SH-SY5Y (cell line): ENCODE measurements around the gene IRF2.

Source experiments
- GATA2 ChIP-seq: IDR thresholded peaks from 2 replicates; pipeline ENCODE4 v1.6.1; 2011; ENCODE audit warnings: mild to moderate bottlenecking, low read depth, low read length
- GATA3 ChIP-seq: IDR thresholded peaks from 2 replicates; pipeline ENCODE4 v1.6.1; 2011; ENCODE audit warnings: low read depth, mild to moderate bottlenecking, low read length, moderate library complexity

- TF ChIP-seq GATA2, result no peak
- TF ChIP-seq GATA3, result no peak
Observed at GRCh38 chr4:184362396-184362795, 112.0 kb downstream of the IRF2 start.
